ENCODE data around the gene METTL9.
"Not testable (repeated sequence)": the region's sequence is repeated elsewhere in the genome, so short reads cannot be mapped to it uniquely, and the experiment has no call there.

Gene METTL9

GRCh38 chr16:21568502-21569189 lies 30.7 kb upstream of the METTL9 start:
- peak; percentile 56; the same call in 1 of the 2 replicates for TF ChIP-seq ZNF121 (tag by site-specific recombination; IDR thresholded peaks at IDR 0.05)
- no peak for TF ChIP-seq KLF9 (tag by site-specific recombination; IDR thresholded peaks at IDR 0.05; ENCODE audit: low read depth)
- TF ChIP-seq ZNF24 (tag by site-specific recombination; IDR thresholded peaks at IDR 0.05), result no peak
- no peak for TF ChIP-seq ZNF155 (tag by site-specific recombination; IDR thresholded peaks at IDR 0.05)
- no peak for TF ChIP-seq ZNF704 (tag by site-specific recombination; IDR thresholded peaks at IDR 0.05)
- ChIA-PET POLR2A (no interaction called here), CTCF (interaction anchor here (0.6 to 2.3 kb wide), 4 partner anchors 12 to 89 kb away, joined by 3 to 7 read pairs (median 4); no protein-coding TSS in a partner anchor)
- Histone ChIP-seq H3K4me1 (ENCODE audit: control insufficient read depth, insufficient read depth, low read length) (no peaks in the 10 kb centered on the region), H3K36me3 (ENCODE audit: control insufficient read depth in 2 of 2, insufficient read depth in 1 of 2, low read length in 2 of 2) (no peaks in the 10 kb centered on the region), H3K27ac (ENCODE audit: extremely low read depth, low read depth, low read length) (no peak overlapping the region), H3K4me3 (ENCODE audit: low read depth, low read length) (no peak overlapping the region), H3K9me3 (ENCODE audit: control insufficient read depth, insufficient read depth, low read depth, low read length) (no peaks in the 10 kb centered on the region)

GRCh38 chr16:21570676-21571017 lies 28.7 kb upstream of the METTL9 start:
- Histone ChIP-seq H3K4me1 (ENCODE audit: control insufficient read depth, insufficient read depth, low read length) (no peaks in the 10 kb centered on the region), H3K27ac (ENCODE audit: extremely low read depth, low read depth, low read length) (no peak overlapping the region), H3K9me3 (ENCODE audit: control insufficient read depth, insufficient read depth, low read depth, low read length) (no peaks in the 10 kb centered on the region), H3K36me3 (ENCODE audit: control insufficient read depth in 2 of 2, insufficient read depth in 1 of 2, low read length in 2 of 2) (no peaks in the 10 kb centered on the region), H3K4me3 (ENCODE audit: low read depth, low read length) (no peak overlapping the region)
- TF ChIP-seq ZNF292 (tag by site-specific recombination; IDR thresholded peaks at IDR 0.05; ENCODE audit: borderline replicate concordance, low read depth), result no peak
- no peak for TF ChIP-seq ZNF146 (tag by site-specific recombination; IDR thresholded peaks at IDR 0.05)
- TF ChIP-seq ZNF121 (tag by site-specific recombination; IDR thresholded peaks at IDR 0.05), result no peak
- TF ChIP-seq GFI1B (tag by site-specific recombination; IDR thresholded peaks at IDR 0.05), result no peak
- no peak for TF ChIP-seq ZNF433 (tag by site-specific recombination; IDR thresholded peaks at IDR 0.05; ENCODE audit: low read depth)
- TF ChIP-seq GLI4 (tag by site-specific recombination; IDR thresholded peaks at IDR 0.05), result no peak
- TF ChIP-seq YY1 (tag by site-specific recombination; IDR thresholded peaks at IDR 0.05), result no peak
- TF ChIP-seq ZSCAN23 (tag by site-specific recombination; IDR thresholded peaks at IDR 0.05), result no peak
- no peak for TF ChIP-seq ZNF335 (tag by site-specific recombination; conservative IDR thresholded peaks at IDR 0.05)
- no peak for TF ChIP-seq SALL2 (tag by site-specific recombination; IDR thresholded peaks at IDR 0.05; ENCODE audit: borderline replicate concordance)
- no peak for TF ChIP-seq ZNF404 (tag by site-specific recombination; IDR thresholded peaks at IDR 0.05)
- TF ChIP-seq ZNF600 (tag by site-specific recombination; IDR thresholded peaks at IDR 0.05), result no peak
- TF ChIP-seq ZNF488 (tag by site-specific recombination; IDR thresholded peaks at IDR 0.05), result no peak
- ChIA-PET POLR2A (no interaction called here), CTCF (no interaction called here)

GRCh38 chr16:21573506-21573905 lies 25.9 kb upstream of the METTL9 start:
- POLR2A ChIA-PET, result interaction anchor here (0.7 kb wide), 2 partner anchors 1469 to 1793 kb away, joined by 4 to 5 read pairs; no protein-coding TSS in a partner anchor
- H3K4me1 ChIP-seq (ENCODE audit: control insufficient read depth, insufficient read depth, low read length); H3K4me3 ChIP-seq (ENCODE audit: low read depth, low read length); H3K9me3 ChIP-seq (ENCODE audit: control insufficient read depth, insufficient read depth, low read depth, low read length); CTCF ChIA-PET; H3K27ac ChIP-seq (ENCODE audit: extremely low read depth, low read depth, low read length); H3K36me3 ChIP-seq (ENCODE audit: control insufficient read depth in 2 of 2, insufficient read depth in 1 of 2, low read length in 2 of 2): not testable (repeated sequence)
- TF ChIP-seq ZNF362 (tag by site-specific recombination; IDR thresholded peaks at IDR 0.05), result 0 out of 2 replicates have a peak, but pooled peaks have one; percentile 38
